GM23338 (cell line): ENCODE measurements around the gene NLK. TPM values are rescaled to one million over a fixed set of nuclear protein-coding genes. Genes with fewer than 3 reads are reported as not detected.

Experiments
- ATAC-seq: fragments of 200-7000 bp; cut with Tn5 transposase; 3 replicates; pipeline ENCODE4 v1.9.1; 2020
- DNase-seq: peaks from one replicate; pipeline ENCODE4 v3.0.0-alpha.2; 2015; ENCODE audit warnings: low spot score
- H2AFZ ChIP-seq: fragments of 200-600 bp; sonication (generic); 2 replicates; pipeline ENCODE4 v1.8.0; 2016; ENCODE audit warnings: antibody characterized with exemption, mild to moderate bottlenecking, moderate library complexity
- H3F3A ChIP-seq: fragments of 200-600 bp; sonication (generic); replicated peaks from 2 replicates; pipeline ENCODE4 v1.8.0; 2017; ENCODE audit warnings: antibody characterized with exemption, mixed run types, low read depth
- H3K27ac ChIP-seq: fragments of 200-600 bp; sonication (generic); 2 replicates; pipeline ENCODE4 v1.6.1; 2016; ENCODE audit warnings: low read depth
- H3K27me3 ChIP-seq: fragments of 200-600 bp; sonication (generic); 2 replicates; pipeline ENCODE4 v1.8.0; 2016; ENCODE audit warnings: mild to moderate bottlenecking, mixed run types, moderate library complexity; ENCODE audit not compliant: insufficient read depth
- H3K36me3 ChIP-seq: fragments of 200-600 bp; sonication (generic); 2 replicates; pipeline ENCODE4 v1.8.0; 2016; ENCODE audit warnings: mild to moderate bottlenecking; ENCODE audit not compliant: insufficient read depth
- H3K4me1 ChIP-seq: fragments of 200-600 bp; sonication (generic); 2 replicates; pipeline ENCODE4 v1.8.0; 2016; ENCODE audit warnings: mild to moderate bottlenecking, moderate library complexity; ENCODE audit not compliant: insufficient read depth
- H3K4me2 ChIP-seq: fragments of 200-600 bp; sonication (generic); 2 replicates; pipeline ENCODE4 v1.7.1; 2017; ENCODE audit warnings: mixed run types
- H3K4me3 ChIP-seq: fragments of 200-600 bp; sonication (generic); 2 replicates; pipeline ENCODE4 v1.6.1; 2016; ENCODE audit warnings: mixed run types
- H3K79me2 ChIP-seq: fragments of 200-600 bp; sonication (generic); replicated peaks from 2 replicates; pipeline ENCODE4 v1.8.0; 2017; ENCODE audit warnings: mild to moderate bottlenecking; ENCODE audit not compliant: insufficient read depth
- H3K9me2 ChIP-seq: fragments of 200-600 bp; sonication (generic); 2 replicates; pipeline ENCODE4 v1.8.0; 2017; ENCODE audit not compliant: insufficient read depth
- H4K20me1 ChIP-seq: fragments of 200-600 bp; sonication (generic); replicated peaks from 2 replicates; pipeline ENCODE4 v1.8.0; 2017; ENCODE audit warnings: mild to moderate bottlenecking; ENCODE audit not compliant: insufficient read depth
- H3K27ac Mint-ChIP-seq: 2 replicates; pipeline ENCODE4 v1.8.0; 2020; ENCODE audit warnings: inconsistent platforms, mild to moderate bottlenecking, moderate library complexity, mixed read lengths
- H3K27me3 Mint-ChIP-seq: 3 replicates; pipeline ENCODE4 v1.8.0; 2022; ENCODE audit warnings: low read depth, mild to moderate bottlenecking, moderate library complexity, mixed read lengths, inconsistent platforms; ENCODE audit not compliant: insufficient read depth, poor library complexity
- H3K36me3 Mint-ChIP-seq: 3 replicates; pipeline ENCODE4 v1.8.0; 2021; ENCODE audit warnings: low read depth, mild to moderate bottlenecking, inconsistent platforms, moderate library complexity, mixed read lengths
- H3K4me1 Mint-ChIP-seq: 3 replicates; pipeline ENCODE4 v1.8.0; 2020; ENCODE audit warnings: mild to moderate bottlenecking, inconsistent platforms, mixed read lengths
- H3K4me3 Mint-ChIP-seq: 3 replicates; pipeline ENCODE4 v1.8.0; 2021; ENCODE audit warnings: moderate library complexity, mild to moderate bottlenecking, inconsistent platforms, mixed read lengths
- H3K9me3 Mint-ChIP-seq: 3 replicates; pipeline ENCODE4 v1.8.0; 2020; ENCODE audit warnings: moderate library complexity, mild to moderate bottlenecking, inconsistent platforms, mixed read lengths
- CREB1 ChIP-seq: fragments of 250-450 bp; sonication (Bioruptor Pico); IDR thresholded peaks from 2 replicates; pipeline ENCODE4 v1.5.0; 2020; ENCODE audit warnings: low read depth, mild to moderate bottlenecking, moderate library complexity
- EZH2phosphoT487 ChIP-seq: fragments of 200-600 bp; sonication (generic); IDR thresholded peaks from one replicate; pipeline ENCODE4 v1.8.1; 2018; ENCODE audit warnings: antibody characterized with exemption; ENCODE audit not compliant: unreplicated experiment
- STAT1 ChIP-seq: IDR thresholded peaks from one replicate; pipeline ENCODE4 v1.6.1; 2016; ENCODE audit warnings: antibody characterized with exemption; ENCODE audit not compliant: unreplicated experiment
- ZNF114 ChIP-seq: fragments of 250-450 bp; sonication (Bioruptor Pico); IDR thresholded peaks from 2 replicates; pipeline ENCODE4 v1.5.0; 2020; ENCODE audit warnings: mild to moderate bottlenecking, moderate library complexity
- polyA plus RNA-seq: library from polyadenylated mRNA; unstranded; fragments of >200 nt; fragmentation: Nextera tagmentation; extraction: Ambion mirVana; gene quantifications from 2 replicates; pipeline ENCODE4 v1.2.1, GENCODE V29; 2016
- total RNA-seq: library from RNA; depleted of rRNA; stranded (reverse); fragments of >200 nt; shearing (Covaris generic); gene quantifications from 2 replicates; pipeline ENCODE4 v1.2.3, GENCODE V29; 2014
- TF ChIP-seq, protein P1 (sequence below), 2 experiments: fragments of 200-600 bp in 1 of 2; sonication (generic) in 1 of 2; conservative IDR thresholded peaks; 2 replicates each; pipeline versions ENCODE4 v1.5.1 to v1.6.1; 2016 to 2017; ENCODE audit warnings: antibody characterized with exemption in 2 of 2, low read depth in 2 of 2, mild to moderate bottlenecking in 2 of 2, moderate library complexity in 1 of 2
- TF ChIP-seq, protein P2 (sequence below): IDR thresholded peaks from one replicate; pipeline ENCODE4 v1.6.1; 2018; ENCODE audit warnings: antibody characterized with exemption; ENCODE audit not compliant: unreplicated experiment
- TF ChIP-seq, protein P3 (sequence below): fragments of 250-450 bp; sonication (Bioruptor Pico); IDR thresholded peaks from 2 replicates; pipeline ENCODE4 v1.5.0; 2020; ENCODE audit warnings: mild to moderate bottlenecking, moderate library complexity

Gene NLK
- total and polyA plus RNA-seq, 2 experiments from 2014 or later, result 34.7 to 78.5 TPM

DNA sequence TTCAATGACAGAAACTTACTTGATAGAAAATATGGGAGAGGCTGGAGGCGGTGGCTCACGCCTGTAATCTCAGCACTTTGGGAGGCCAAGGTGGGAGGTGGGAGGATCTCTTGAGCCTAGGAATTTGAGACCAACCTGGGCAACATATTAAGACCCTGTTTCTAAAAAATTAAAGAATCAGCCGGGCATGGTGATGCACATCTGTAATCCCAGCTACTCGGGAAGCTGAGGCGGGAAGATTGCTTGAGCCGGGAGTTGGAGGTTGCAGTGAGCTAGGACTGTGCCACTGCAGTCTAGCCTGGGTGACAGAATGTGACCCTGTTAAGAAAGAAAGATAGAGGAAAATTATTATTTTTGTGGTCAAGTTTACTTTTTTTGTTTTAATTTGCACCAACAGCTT is 2.1 kb upstream of the NLK start:
- peak overlapping the region; percentile 2; the same call in 1 of the 2 replicates for H2AFZ ChIP-seq
- H3K4me1 Mint-ChIP-seq, result peaks cover 30% of the 10 kb centered on the region
- peak overlapping the region; percentile 10; the same call in 1 of the 2 replicates for H3K4me3 ChIP-seq
- ATAC-seq (no peak), DNase-seq (no peak)
- no peak overlapping the region for H3K27ac Mint-ChIP-seq
- H4K20me1 ChIP-seq, result no peaks in the 10 kb centered on the region
- peaks cover 36% of the 10 kb centered on the region for H3K79me2 ChIP-seq
- peaks cover 6% of the 10 kb centered on the region for H3K27me3 Mint-ChIP-seq
- H3K9me2 ChIP-seq, result no peaks in the 10 kb centered on the region
- peak overlapping the region; percentile 95; the same call in 2 of the 3 replicates for H3K4me3 Mint-ChIP-seq
- H3K27ac ChIP-seq, result no peak overlapping the region
- H3K27me3 ChIP-seq, result no peaks in the 10 kb centered on the region
- no peaks in the 10 kb centered on the region for H3K9me3 Mint-ChIP-seq
- H3K4me1 ChIP-seq, result peaks cover 32% of the 10 kb centered on the region
- H3F3A ChIP-seq, result no peaks in the 10 kb centered on the region
- TF ChIP-seq, protein P1, sequence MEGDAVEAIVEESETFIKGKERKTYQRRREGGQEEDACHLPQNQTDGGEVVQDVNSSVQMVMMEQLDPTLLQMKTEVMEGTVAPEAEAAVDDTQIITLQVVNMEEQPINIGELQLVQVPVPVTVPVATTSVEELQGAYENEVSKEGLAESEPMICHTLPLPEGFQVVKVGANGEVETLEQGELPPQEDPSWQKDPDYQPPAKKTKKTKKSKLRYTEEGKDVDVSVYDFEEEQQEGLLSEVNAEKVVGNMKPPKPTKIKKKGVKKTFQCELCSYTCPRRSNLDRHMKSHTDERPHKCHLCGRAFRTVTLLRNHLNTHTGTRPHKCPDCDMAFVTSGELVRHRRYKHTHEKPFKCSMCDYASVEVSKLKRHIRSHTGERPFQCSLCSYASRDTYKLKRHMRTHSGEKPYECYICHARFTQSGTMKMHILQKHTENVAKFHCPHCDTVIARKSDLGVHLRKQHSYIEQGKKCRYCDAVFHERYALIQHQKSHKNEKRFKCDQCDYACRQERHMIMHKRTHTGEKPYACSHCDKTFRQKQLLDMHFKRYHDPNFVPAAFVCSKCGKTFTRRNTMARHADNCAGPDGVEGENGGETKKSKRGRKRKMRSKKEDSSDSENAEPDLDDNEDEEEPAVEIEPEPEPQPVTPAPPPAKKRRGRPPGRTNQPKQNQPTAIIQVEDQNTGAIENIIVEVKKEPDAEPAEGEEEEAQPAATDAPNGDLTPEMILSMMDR (conservative IDR thresholded peaks at IDR 0.05; ENCODE audit: low read depth in 2 of 2), result no peak
- TF ChIP-seq, protein P2, sequence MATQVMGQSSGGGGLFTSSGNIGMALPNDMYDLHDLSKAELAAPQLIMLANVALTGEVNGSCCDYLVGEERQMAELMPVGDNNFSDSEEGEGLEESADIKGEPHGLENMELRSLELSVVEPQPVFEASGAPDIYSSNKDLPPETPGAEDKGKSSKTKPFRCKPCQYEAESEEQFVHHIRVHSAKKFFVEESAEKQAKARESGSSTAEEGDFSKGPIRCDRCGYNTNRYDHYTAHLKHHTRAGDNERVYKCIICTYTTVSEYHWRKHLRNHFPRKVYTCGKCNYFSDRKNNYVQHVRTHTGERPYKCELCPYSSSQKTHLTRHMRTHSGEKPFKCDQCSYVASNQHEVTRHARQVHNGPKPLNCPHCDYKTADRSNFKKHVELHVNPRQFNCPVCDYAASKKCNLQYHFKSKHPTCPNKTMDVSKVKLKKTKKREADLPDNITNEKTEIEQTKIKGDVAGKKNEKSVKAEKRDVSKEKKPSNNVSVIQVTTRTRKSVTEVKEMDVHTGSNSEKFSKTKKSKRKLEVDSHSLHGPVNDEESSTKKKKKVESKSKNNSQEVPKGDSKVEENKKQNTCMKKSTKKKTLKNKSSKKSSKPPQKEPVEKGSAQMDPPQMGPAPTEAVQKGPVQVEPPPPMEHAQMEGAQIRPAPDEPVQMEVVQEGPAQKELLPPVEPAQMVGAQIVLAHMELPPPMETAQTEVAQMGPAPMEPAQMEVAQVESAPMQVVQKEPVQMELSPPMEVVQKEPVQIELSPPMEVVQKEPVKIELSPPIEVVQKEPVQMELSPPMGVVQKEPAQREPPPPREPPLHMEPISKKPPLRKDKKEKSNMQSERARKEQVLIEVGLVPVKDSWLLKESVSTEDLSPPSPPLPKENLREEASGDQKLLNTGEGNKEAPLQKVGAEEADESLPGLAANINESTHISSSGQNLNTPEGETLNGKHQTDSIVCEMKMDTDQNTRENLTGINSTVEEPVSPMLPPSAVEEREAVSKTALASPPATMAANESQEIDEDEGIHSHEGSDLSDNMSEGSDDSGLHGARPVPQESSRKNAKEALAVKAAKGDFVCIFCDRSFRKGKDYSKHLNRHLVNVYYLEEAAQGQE, result no peak
- TF ChIP-seq EZH2phosphoT487, result no peak
- TF ChIP-seq ZNF114 (CRISPR knock-in tag), result no peak
- TF ChIP-seq, protein P3, sequence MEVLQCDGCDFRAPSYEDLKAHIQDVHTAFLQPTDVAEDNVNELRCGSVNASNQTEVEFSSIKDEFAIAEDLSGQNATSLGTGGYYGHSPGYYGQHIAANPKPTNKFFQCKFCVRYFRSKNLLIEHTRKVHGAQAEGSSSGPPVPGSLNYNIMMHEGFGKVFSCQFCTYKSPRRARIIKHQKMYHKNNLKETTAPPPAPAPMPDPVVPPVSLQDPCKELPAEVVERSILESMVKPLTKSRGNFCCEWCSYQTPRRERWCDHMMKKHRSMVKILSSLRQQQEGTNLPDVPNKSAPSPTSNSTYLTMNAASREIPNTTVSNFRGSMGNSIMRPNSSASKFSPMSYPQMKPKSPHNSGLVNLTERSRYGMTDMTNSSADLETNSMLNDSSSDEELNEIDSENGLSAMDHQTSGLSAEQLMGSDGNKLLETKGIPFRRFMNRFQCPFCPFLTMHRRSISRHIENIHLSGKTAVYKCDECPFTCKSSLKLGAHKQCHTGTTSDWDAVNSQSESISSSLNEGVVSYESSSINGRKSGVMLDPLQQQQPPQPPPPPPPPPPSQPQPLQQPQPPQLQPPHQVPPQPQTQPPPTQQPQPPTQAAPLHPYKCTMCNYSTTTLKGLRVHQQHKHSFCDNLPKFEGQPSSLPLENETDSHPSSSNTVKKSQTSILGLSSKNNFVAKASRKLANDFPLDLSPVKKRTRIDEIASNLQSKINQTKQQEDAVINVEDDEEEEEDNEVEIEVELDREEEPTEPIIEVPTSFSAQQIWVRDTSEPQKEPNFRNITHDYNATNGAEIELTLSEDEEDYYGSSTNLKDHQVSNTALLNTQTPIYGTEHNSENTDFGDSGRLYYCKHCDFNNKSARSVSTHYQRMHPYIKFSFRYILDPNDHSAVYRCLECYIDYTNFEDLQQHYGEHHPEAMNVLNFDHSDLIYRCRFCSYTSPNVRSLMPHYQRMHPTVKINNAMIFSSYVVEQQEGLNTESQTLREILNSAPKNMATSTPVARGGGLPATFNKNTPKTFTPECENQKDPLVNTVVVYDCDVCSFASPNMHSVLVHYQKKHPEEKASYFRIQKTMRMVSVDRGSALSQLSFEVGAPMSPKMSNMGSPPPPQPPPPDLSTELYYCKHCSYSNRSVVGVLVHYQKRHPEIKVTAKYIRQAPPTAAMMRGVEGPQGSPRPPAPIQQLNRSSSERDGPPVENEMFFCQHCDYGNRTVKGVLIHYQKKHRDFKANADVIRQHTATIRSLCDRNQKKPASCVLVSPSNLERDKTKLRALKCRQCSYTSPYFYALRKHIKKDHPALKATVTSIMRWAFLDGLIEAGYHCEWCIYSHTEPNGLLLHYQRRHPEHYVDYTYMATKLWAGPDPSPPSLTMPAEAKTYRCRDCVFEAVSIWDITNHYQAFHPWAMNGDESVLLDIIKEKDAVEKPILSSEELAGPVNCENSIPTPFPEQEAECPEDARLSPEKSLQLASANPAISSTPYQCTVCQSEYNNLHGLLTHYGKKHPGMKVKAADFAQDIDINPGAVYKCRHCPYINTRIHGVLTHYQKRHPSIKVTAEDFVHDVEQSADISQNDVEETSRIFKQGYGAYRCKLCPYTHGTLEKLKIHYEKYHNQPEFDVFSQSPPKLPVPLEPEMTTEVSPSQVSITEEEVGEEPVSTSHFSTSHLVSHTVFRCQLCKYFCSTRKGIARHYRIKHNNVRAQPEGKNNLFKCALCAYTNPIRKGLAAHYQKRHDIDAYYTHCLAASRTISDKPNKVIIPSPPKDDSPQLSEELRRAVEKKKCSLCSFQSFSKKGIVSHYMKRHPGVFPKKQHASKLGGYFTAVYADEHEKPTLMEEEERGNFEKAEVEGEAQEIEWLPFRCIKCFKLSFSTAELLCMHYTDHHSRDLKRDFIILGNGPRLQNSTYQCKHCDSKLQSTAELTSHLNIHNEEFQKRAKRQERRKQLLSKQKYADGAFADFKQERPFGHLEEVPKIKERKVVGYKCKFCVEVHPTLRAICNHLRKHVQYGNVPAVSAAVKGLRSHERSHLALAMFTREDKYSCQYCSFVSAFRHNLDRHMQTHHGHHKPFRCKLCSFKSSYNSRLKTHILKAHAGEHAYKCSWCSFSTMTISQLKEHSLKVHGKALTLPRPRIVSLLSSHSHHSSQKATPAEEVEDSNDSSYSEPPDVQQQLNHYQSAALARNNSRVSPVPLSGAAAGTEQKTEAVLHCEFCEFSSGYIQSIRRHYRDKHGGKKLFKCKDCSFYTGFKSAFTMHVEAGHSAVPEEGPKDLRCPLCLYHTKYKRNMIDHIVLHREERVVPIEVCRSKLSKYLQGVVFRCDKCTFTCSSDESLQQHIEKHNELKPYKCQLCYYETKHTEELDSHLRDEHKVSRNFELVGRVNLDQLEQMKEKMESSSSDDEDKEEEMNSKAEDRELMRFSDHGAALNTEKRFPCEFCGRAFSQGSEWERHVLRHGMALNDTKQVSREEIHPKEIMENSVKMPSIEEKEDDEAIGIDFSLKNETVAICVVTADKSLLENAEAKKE (CRISPR knock-in tag), result no peak
- TF ChIP-seq STAT1, result no peak
- TF ChIP-seq CREB1 (CRISPR knock-in tag), result no peak
- no peak overlapping the region for H3K4me2 ChIP-seq
- H3K36me3 ChIP-seq, result no peaks in the 10 kb centered on the region
- H3K36me3 Mint-ChIP-seq, result peaks cover 19% of the 10 kb centered on the region
